Kidney capillary endothelial cell (primary cell): ENCODE data around the gene KCNAB3.
"Not testable (repeated sequence)": the region's sequence is repeated elsewhere in the genome, so short reads cannot be mapped to it uniquely, and the experiment has no call there.

Experiments
- DNase-seq: peaks from one replicate; pipeline ENCODE4 v3.0.0-alpha.2; 2018; ENCODE audit warnings: low spot score

KCNAB3 gene

DNA sequence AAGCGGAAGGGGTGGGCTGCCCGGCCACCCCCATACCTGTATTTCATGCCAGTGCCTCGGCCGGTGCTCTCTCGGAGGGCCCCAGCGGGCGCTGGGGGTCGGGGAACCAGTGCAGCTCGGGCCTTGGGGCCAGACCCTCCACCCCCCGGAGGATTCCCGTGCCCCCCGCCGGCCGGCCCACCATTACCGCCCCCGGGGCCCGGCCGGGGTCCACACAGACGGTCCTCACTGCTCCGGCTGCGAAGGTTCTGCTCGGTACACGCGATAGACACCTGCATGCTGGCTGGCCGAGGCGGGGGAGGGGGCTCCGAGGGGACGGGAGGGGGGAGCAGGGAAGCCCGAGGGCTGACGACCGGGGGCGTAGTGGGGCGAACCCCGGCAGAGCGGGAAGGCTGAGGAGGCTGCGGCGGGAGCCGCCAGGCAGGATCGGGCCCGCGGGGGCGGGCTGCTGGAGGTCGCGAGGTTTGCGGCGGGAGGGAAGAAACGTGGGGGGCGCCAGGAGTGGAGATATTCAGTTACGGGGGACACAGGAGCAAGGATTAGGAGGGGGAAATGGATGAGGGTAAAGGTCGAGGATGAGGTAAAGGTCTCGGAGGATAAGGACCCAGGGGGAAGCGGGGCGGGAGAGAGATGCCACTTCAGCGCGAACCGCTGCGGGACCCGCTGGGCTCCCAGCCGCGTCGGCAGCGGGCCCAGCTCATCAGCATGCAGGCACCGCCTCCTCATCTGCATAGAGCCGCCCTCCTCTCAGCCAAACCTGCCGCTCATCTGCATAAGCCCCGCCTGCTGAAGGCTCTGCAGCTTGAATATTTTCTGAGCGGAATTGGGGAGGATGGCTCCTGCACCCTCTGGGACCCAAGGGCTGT lies at the start of gene KCNAB3:
Gene KCNAB3, minus strand, starts transcription at position 699 of the 866 bp plus-strand sequence. Its CDS starts 421 bp downstream, at position 278.
- peak; percentile 36 for DNase-seq

DNA sequence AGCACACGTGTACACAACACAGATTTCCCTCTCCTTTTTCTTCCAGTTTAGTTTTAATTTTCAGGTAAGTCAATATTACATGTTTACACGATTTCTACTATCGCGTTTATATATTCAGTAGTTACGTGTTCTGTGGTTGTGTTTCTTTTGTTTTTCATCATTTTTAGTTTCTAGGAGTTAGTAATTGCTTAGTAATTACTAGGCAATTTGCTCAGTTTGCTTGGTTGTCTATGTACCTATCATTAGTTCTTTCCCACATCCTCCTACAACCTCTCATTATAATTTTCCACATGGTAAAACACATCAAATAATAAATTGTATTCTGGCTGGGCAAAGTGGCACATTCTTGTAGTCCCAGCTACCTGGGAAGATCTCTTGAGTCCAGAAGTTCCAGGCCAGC lies 48.1 kb upstream of the KCNAB3 start:
- no peak for DNase-seq

DNA sequence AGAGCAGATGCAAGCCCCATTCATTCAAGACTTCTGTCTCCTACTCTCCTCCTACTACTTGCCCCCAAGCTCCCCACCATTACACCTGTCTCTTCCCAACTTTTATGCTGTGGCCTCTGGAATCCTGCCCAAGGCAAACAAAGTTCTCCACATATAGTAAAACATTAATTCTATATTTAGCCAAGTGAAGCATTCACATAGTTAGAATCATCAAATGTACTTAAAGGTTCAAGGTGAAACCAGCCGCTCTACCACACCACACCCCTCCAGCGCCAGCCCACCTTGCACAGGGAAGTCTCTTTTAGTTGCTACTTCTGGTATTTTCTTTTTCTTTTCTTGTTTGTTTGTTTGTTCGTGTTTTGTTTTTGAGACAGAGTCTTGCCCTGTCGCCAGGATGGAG lies 47.4 kb upstream of the KCNAB3 start:
- no peak for DNase-seq

DNA sequence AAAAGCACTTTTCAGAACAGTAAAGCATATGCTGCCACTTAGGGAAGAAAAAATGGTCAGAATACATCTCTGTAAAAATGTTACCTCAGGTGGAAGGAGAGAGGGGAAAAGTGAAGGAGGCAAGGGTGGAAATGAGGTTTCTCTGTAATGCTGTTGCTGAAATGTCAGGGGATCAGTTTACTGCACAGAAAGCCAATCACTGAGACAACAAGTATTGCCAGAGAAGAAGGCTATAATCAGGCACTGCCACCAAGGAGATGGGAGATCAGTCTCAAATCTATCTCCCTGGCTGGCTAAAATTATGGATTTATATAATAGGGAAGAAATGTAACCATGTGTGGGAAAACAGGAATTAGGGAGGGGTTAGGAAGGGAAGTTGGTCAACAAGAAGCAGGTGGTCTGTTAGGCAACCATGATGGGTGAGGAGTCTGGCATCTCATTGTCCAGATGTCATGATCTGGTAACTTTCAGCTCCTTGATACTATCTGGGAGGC lies 45.0 kb upstream of the KCNAB3 start:
- no peak for DNase-seq

DNA sequence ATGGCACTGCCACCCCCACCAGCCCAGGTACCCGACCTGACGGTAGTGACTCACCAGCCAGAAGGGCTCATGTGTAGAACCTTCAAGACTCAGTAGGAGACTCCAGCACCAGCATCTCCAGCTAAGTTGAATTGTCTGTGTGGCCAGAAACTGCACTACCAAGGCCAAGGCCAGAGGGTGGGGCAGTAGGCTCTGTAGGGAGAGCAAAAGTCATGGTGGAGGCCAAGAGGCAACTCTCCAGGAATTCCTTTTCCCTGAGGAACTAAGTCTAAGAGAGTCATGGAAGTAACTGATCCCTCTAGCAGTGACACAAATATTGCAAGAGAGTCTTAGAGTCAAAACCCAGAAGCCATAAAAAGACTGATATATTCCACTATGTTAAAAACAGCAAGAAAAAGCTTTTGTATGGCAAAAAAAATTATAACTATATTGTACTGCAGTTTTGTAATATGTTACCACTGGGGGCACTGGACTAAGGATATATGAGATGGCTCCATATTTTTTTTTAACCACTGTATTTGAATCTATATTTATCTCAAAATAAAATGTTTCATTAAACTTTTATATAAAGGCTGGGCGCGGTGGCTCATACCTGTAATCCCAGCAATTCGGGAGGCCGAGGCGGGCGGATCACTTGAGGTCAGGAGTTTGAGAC lies 42.6 kb upstream of the KCNAB3 start:
- no peak for DNase-seq

DNA sequence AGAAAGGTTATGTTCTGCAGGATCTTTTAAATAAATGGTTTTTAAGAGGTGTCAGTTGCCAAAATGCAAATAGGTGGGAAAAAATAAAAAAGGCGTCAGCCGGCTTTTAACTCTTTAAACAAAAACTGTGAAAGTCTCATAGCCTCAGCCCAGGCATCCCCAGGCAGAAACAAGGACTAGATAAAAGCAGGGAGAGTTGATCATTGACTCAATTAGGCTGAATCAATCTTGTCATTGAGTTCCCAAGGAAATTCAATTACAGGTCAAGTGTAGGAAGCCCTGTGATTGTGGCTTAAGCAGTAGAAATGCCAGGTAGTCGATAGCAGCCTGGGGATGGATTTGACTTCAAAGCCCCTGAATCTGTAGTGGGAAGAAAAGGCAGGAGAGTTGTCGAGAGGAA lies 42.0 kb upstream of the KCNAB3 start:
- no peak for DNase-seq

DNA sequence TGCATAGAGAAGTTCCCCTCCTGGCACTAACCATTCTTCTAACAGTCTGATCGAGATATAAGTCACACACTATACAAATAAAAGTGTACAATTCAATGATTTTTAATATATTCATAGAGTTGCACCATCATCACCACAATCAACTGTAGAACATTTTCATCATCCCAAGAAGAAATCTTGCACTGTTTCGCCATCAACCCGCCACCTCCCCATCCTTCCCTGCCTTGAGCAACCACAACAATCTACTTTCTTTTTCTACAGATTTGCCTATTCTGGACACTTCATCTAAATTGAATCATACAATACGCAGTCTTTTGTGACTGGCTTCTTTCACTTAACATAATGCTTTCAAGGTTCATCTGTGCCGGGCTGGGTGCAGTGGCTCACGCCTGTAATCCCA lies 39.8 kb upstream of the KCNAB3 start:
- DNase-seq: no peak

DNA sequence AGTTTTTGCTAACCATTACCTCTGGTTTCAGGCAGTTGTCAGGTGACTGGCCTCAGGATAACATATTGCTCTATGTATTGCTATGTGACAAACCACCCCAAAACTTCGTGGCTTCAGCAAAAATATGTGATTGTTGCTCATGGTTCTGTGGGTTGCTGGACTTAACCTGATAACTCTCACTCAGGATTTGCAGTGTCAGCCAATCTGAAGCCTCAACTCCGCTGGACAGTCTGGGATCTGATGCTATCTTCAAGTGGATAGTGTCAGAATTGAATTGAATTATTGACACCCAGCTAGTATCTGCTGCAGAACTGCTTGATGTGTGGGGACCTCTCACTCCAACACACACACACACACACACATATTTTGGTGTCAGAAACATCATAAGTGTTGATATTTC lies 38.1 kb upstream of the KCNAB3 start:
- no peak for DNase-seq

DNA sequence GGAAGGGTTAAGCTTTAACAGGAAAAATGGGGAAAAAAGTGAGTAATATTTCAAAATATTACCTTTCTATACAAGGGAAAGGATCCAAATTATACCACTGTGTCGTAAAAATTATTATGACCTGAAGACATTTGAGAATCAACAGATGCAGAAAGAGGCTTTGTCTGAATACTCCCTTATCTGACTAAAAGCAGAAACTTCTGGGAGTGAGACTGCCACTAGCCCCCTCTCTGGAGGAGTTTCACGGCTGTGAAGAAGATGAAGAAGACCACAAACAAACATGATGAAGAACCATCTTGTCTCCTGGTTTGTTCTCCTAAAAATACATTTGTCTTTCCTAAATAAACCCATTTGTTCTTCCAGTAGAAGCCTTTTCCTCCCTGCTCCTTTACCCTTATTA lies 31.8 kb upstream of the KCNAB3 start:
- no peak for DNase-seq

DNA sequence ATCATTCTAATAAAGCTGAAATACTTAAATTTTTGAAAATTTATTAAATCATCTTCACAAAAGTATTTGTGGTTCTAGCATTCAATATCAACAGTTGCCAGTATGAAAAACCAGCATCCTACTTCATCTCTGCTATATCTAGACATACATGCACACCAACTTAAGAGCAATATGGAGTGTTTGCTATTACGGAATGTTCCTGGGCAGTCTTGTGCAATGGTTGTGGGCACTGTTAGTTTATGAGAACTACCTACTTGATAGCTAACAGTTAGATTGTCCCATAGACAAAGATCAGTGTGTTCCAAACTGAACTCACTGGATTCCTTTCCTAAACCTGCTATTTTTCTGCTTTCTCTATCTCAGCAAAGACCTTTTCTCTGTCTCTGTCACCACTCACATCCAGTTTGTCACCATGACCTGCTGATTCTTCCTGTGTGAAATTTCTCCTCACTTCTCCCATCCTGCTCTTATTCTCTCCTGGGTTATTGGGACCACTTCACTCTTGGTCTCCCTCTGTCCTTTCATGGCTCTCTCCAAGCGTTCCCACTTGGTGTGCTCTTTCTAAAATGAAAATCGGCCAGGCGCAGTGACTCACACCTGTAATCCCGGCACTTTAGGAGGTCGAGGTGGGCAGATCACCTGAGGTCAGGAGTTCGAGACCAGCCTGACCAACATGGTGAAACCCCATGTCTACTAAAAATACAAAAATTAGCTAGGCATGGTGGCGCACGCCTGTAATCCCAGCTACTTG lies 30.0 kb upstream of the KCNAB3 start:
- no peak for DNase-seq

DNA sequence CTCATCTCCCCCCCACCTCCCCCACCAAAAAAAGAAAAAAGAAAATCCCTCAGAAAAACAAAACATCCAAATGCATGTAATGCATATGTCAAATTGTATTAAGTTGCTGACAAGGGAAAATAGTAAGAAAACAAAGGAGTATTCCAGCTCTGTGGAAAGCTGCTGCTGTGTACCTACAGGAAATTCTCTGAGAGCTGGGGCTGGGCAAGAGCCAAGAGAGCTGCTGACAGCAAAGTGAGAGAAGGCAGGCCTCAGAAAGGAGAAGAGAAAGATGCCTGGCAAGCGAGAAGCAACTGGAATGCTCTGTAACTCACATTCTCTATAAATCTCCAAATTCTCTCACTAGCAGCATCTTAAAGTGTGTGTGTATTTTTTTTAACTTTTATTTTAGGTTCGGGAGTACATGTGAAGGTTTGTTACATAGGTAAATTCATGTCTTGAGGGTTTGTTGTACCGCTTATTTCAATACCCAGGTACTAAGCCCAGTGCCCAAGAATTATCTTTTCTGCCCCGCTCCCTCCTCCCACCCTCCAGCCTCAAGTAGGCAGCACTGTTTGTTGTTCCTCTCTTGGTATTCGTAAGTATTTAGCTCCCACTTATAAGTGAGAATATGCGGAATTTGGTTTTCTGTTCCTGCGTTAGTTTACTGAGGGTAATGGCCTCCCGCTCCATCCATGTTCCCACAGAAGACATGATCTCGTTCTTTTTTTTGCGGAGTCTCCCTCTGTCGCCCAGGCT lies 26.7 kb upstream of the KCNAB3 start:
- DNase-seq: no peak

DNA sequence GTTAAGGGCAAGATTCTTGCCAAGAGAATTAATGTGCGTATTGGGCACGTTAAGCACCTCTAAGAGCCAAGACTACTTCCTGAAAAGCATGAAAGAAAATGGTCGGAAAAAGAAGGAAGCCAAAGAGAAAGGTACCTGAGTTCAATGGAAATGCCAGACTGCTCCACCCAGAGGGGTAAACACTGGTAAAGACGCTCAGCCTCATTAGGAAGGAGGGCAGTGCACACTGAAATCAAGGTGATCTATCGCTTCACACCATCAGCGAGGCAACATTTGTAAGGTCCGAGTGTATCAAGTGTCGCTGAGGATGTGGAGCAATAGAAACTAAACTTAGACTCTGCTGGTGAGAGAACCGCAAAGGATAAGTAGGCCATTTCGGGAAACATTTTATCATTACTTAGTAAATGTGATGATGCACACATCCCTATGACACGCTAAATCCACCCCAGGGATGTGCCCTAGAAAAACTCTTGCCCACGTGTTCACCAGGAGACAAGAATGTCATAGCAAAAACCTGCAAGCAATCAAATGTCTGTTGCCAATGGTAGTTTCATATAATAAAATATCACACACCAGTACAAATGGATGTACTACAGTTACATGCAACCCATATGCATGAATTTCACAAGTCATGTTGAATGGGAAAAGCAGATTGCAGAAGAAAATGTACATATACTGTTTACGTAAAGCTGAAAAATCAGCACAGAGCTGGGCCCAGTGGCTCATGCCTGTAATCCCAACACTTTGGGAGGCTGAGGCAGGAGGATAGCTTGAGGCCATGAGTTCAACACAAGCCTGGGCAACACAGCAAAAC lies 26.0 kb upstream of the KCNAB3 start:
- no peak for DNase-seq

DNA sequence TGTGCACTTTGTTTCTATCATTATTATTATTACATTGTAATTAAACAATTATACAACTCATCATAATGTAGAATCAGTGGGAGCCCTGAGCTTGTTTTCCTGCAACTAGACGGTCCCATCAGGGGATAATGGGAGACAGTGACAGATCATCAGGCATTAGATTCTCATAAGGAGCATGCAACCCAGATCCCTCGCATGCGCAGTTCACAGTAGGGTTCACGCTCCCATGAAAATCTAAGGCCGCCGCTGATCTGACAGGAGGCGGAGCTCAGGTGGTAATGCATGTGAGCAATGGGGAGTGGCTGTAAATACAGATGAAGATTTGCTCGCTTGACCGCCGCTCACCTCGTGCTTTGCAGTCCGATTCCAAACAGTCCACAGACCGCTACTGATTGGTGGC lies 23.6 kb upstream of the KCNAB3 start:
- DNase-seq: not testable (repeated sequence)

DNA sequence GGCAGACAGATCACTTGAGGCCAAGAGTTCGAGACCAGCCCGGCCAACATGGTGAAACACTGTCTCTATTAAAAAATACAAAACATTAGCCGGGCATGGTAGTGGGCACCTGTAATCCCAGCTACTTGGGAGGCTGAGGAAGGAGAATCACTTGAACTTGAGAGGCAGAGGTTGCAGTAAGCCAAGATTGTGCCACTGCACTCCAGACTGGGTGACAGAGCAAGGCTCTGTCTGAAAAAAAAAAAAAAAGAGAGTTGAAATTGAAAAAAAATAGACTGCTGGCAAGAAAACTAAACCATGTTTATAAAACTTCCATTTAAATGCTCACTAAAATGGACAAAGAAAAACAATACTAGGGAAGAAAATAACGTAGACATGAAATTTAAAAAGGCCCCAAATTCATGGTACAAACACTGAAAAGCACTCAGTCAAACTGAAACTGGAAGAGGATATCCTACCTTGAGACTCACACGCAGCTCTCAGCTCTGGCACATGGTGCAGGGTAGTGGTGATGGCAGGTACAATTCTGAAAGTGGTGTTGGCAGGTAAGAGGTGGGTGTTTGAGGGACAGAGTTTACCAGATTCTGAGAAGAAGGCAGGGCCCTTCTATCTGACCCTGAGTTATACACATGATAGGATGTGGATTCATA lies 21.6 kb upstream of the KCNAB3 start:
- DNase-seq: no peak

DNA sequence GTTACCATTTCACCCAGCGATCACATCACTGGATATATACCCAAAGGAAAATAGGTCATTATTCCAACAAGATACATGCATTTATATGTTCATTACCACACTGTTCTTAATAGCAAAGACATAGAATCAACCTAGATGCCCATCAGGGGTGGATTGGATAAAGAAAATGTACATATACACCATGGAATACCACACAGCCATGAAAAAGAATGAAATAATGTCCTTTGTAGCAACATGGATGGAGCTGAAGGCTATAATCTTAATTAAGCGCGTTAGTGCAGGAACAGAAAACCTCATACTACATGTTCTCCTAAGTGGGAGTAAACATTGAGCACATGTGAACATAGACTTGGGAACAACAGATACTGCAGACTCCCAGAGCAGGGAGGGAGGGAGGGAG lies 20.9 kb upstream of the KCNAB3 start:
- DNase-seq: no peak

DNA sequence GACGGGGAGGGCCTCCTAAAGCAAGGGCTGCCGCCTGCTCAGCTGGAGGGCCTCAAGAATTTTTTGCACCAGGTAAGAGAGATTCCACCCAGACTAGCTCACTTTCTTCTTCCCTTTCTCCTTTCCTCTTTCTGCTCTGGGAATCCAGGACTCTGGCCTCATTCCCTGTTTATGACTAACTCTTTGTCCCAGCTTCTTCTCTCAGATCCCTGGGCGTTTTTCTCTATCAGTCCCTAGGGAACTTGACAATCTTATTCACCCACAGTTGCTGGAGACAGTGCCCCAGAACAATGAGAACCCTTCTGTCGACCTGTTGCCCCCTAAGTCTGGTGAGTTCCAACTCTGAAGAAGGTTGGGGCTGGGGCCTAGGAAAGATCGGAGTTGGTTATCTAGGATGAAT lies 18.0 kb upstream of the KCNAB3 start:
- no peak for DNase-seq

DNA sequence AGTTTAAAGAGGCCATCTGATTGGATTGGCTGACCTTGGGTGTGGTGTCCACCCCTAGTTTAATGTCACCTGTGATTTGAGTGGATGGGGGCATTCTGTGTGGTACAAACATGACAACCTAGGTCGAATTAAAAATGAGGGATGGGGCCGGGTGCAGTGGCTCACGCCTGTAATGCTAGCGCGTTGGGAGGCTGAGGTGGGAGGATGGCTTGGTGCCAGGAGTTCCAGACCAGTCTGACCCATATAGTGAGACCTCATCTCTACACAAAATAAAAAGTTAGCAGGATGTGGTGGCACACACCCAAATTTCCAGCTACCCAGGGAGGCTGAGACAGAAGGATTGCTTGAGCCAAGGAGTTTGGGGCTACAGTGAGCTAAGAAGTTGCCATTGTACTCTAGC lies 16.8 kb upstream of the KCNAB3 start:
- no peak for DNase-seq

DNA sequence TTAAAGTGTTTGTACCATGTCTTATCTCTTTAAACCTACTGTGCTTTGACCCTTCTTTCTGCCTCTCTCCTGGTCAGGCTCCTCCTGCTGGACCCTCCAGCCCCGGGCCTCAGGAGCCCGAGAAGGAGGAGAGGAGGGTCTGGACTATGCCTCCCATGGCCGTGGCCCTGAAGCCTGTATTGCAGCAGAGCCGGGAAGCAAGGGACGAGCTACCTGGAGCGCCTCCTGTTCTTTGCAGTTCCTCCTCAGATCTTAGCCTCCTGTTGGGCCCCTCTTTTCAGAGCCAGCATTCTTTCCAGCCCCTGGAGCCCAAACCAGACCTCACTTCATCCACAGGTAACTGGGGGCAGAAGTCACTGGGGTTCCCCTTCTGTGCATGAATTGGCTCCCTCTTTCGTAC lies 16.0 kb upstream of the KCNAB3 start:
- DNase-seq: no peak

DNA sequence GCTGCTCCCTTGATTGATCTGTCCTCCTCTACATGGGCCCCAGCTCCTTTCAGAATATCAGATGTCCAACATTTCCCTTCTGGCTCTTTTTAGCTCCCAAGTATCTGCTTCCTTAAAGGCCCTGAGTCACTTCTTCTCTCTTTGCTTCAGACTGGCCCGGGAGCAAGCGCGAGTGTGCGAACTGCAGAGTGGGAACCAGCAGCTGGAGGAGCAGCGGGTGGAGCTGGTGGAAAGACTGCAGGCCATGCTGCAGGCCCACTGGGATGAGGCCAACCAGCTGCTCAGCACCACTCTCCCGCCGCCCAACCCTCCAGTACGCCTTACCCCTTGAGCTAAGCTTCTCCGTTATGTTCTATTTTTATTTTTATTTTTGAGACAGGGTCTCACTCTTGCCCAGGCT lies 14.7 kb upstream of the KCNAB3 start:
- DNase-seq: no peak

DNA sequence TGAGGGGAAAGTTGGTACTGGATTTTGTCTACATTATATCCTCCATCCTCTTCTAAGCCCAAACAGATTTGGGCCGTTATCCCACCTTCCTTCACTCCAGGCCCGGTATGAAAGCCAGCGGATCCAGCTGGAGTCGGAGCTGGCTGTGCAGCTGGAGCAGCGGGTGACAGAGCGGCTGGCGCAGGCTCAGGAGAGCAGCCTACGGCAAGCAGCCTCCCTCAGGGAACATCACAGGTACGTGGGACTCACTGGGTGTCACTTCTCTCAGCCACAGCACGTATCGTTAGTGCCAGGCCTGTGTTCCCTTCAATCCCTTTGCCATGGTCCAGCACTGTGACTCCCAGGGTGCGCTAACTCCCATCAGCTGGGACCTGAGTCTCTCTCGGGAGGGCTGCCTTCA lies 13.6 kb upstream of the KCNAB3 start:
- DNase-seq: no peak

DNA sequence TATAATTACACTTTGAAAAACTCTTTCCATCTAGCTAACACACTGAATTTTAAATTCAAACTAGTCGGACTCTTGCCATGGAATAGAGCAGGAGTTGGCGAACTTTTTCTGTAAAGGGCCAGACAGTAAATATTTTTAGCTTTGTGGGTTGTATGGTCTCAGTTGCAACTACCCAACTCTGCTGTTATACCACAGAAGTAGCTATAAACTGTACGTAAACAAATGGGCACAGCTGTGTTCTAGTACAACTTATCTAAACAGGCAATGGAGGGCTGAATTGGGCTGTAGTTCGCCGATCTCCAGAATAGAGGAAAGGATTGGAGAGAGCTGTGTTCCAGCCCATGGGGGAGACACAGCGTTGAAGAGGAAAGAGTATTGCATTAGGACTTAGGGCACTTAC lies 11.1 kb upstream of the KCNAB3 start:
- no peak for DNase-seq
